ENCODE data around the gene PDZK1.
"Not testable (repeated sequence)": the region's sequence is repeated elsewhere in the genome, so short reads cannot be mapped to it uniquely, and the experiment has no call there.

PDZK1 gene

DNA sequence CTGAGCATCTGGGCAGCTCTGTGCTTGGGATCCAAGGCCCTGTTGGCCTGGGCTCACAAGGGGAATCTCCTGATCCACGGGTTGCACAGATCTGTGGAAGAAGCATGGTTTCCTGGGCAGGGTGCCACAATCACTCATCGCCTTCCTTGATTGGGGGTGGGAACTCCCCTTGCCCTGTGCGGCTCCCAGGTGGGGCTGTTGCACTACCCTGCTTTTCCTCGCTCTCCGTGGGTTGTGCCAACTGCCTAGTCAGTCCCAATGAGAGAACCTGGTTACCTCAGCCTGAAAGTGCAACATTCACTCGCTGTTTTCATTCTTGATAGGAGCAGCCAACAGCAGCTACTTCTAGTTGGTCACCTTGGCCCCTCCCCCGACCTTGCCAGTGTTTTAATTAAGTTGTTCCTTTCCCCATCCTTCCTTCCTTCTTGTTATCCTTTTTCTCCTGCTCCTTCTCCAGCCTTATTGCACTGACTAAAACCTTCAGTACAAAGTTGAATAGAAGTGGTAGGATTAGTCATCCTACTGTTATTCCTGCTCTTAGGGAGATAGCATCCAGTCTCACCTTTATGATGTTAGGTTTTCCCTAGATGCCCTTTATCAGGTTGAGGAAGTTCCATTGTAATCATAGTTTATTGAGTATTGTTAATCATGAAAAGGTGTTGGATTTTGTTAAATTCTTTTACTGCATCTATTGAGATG is 50.8 kb downstream of the PDZK1 start:
- DNase-seq (ENCODE audit: low spot score) = not testable (repeated sequence)

DNA sequence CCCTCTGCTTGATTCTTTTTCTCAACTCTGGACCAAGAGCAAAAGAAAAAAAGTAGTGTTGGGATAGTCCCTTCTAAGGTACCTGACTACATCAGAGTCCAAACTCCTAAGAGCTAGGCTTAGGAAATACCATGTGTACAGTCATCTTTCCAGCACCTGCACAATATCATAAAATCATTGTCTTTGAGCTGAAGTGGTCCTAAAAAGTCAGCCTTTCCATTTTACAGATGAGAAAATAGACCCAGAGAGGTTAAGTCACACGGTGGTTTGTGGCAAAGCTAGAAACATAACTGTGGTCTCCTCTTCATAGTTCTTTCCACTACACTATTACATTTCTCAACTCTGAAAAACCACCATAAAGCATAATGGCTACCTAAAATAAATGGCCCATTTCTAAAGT is 63.2 kb downstream of the PDZK1 start:
- DNase-seq (ENCODE audit: low spot score) = not testable (repeated sequence)

DNA sequence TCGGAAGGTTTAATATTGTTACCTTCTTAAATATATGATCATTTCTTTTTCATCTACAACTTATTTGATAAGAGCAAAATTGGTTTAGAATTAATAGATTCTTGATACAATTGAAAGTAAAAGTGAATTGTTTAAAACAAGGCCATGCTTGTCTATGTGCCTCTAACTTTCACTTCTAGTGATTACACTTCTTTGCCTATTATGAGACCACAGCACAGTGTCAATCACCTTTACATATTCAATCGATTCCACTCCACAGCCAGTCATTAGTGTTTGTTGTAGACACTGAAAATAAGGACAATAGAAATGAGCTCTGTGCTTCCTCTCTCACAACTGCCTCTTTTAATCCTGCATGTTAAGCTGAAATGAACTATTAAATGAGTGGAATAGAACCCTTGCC is 65.3 kb downstream of the PDZK1 start:
- not testable (repeated sequence) for DNase-seq (ENCODE audit: low spot score)

DNA sequence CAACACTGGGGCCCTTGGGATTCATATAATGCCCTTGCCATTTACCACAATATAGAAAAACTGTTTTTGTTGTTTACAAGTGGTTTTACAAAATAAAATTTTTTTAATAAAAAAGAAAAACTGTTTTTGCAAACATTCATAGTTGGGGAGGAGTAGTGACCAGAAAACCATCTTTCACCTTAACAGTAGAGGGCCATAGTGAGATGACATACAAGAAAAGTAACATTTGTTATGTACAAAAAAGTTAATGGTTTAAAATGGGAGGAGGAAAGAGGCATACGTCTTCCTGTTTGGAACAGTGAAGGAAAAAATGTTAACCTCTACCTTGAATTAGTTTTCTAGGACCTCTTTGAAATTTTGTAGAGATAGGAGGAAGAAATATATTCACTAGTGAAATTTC is 70.9 kb downstream of the PDZK1 start:
- not testable (repeated sequence) for DNase-seq (ENCODE audit: low spot score)

DNA sequence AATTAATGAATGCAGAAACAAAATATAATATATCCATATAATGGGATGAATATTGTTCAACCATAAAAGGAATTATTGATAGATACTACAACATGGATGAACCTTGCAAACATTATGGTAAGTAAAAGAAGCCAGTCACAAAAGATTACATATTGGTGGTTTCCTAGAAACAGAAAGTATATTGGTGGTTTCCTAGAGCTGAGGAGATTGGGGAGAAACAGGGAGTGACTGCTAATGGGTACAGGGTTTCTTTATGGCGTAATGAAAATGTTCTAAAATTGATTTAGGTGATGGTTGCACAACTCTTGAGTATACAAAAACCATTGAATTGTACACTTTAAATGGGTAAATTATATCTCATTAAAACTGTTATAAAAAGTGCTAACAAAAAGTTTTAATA is 85.0 kb downstream of the PDZK1 start:
- not testable (repeated sequence) for DNase-seq (ENCODE audit: low spot score)

Data from AG08395 (cell line).